GM20431 (cell line): ENCODE results near the gene FAM13C.

Experiments
- in situ Hi-C: fragments of 300-500 bp; cut with MseI, MboI; formaldehyde crosslinking; loops from one replicate; pipeline ENCODE4 v1.15.0; 2020; ENCODE audit warnings: low sequenced_read_pairs; ENCODE audit not compliant: unreplicated experiment

Gene FAM13C

DNA sequence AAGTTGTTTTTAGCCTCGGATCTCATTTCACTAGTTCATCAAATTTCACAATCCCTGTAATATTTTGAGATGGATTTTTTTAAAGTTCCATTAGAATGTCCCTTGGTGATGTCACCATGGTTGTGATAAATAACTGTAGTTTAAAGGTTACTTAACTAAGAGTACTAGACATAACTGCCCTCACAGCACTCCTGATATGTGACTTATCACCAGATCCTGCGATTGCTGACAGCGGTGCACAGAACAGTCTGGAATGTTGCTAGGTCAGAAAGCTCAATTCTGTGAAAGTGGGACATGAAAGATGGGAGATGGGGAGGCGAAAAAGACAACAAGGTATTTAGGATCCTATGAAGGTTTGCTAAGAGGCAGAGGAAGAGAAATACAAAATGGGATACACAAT lies 40.2 kb downstream of the FAM13C start:
- in situ Hi-C loops: no loop called here

DNA sequence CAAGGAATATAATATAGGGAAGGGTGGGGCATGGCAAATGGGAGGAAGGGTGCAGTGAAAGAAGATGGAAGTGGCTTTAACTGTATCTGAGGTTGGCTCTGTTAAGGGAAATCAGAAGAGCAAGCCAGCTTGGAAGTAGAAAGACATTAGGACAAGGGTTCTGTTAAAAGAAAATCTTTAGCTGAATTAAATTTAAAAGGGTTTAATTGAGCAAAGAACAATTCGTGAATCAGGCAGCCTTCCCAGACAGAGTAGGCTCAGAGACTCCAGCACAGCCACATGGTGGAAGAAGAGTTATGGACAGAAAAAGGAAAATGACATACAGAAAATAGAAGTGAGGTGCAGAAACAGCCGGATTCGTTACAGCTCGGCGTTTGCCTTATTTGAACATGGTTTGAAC lies 42.0 kb downstream of the FAM13C start:
- in situ Hi-C loops: no loop called here

DNA sequence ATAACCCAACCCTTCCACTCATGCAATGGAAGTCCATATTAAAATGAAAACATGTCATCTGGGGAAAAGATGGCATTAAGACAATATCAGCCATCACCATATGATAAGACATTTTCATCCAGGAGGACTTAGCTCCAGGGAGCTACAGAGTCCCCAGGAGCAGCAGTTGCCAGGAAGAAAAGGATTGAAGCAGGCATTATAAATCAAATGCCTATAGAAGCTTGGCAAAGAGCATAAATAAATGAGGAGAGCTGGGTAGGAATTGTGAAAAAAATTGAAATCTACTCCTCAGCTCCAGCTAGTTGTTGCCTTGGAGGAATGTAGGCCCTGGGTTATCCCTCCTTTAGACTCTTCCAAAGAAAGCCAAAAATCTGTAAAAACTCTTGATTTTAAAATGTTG lies 42.5 kb downstream of the FAM13C start:
- in situ Hi-C loops: no loop called here

DNA sequence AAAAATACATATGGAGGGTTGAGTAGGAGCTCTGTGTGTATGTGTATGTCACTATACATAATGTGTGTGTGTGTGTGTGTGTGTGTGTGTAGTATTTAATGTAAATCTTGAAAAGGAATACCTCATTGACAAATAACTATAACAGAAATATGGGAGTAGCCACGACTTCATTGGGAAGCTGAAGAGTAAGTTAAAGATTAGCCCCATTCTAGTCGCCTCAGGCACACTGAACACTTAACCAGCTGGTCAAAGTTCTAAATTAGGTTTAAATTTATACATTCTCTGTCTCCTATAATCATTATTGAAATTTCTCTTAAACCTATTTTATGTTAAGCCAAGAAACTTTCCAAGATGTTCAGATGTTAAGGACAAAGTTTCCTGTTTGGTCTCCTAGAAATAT lies 45.3 kb downstream of the FAM13C start:
- in situ Hi-C loops: no loop called here

DNA sequence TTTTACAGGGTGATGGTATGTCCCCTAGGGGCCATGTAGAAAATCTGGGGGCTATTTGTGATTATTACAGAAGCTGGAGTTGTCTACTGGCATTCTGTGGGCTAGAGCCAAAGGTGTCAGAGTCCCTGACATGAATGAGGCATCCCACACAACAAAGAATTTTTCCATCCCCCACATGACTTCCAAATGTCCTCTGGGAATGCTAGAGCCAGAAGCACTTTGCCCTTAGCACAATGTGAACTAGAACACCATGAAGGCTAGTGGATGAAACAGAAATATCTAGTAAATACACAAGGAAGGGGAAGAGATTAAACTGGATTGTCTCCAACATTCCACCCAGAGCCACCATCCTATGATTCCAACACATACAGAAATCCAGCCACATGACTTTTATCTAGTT lies 46.9 kb downstream of the FAM13C start:
- in situ Hi-C loops: no loop called here

DNA sequence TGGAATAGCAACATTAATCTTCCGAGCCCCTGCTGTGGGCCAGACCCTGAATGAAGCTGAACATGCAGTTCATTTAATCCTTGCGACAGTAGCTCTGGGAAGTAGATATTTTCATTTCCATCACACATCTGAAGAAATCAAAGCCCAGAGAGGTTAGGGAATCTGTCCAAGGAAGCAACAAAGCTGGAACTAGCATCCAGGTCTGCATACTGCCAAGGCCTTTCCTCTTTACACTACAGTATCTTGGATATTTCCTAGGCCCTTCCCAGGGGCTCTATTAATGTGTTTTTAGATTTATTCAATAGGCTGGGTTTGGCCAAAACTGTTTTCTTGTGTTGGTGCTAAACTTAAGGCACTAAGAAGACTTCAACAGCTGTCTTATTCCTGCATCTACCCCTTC lies 48.1 kb downstream of the FAM13C start:
- in situ Hi-C loops: no loop called here

DNA sequence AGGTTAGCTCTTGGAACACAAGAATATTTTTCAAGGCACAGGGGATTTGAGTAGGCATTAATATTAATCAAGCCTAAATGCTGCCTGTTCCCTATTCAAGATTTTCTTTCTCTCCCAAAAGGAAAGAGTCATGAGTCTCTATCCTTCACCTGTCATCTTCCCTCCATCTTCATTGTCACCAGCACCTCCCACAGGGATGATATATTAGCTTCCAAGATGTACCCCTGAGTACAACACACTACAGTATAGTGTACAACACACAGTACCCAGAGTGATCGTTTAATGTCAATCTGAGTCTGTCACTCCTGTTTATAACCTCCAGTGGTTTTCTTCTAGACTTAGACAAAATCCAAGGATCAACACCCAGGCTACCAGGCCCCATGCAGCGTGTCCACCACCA lies 50.1 kb downstream of the FAM13C start:
- in situ Hi-C loops: no loop called here

DNA sequence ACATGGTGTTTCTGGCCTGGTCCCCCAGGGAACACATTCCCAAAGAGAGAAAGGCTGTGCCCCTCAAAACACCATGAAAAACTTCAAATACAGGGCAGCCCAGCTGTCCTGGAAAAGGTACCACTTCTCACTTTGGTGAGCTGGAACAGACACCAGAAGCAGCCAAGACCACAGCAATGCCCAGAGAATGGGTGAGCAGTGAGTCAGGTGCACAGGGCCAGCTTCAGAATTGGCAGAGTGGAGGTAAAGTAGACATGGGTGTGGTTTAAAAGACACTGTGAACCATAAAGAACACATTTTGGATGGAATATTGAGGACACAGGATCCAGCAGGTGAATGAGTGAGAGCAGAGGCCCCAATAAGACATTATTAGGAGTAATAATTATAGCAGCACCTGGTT lies 51.3 kb downstream of the FAM13C start:
- in situ Hi-C loops: no loop called here

DNA sequence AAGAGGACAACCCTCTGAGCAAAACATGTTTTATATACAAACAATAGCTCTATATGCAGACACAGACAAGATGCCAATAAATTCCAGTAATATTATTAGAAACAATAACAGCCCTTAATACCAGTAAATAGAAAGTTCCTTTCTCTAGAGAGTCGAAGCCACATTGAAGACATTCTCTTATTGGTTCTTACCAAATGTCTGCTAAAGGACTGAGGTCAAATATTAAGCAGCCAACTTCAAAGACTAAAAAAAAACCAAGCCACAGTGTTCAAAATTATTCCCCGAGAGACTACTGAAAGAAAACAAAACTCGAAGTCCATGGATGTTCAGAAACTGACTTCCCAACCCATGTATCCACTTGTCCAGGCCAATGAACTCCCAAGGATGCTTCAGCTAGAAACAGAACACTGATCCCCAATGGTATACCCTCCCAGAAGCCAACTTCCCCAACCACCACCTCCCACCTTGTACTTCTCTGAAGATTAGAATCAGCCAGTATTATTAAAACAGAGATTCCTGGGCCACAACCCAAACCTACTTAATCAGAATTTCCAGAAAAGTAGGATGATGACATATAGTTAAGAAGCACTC lies 51.9 kb downstream of the FAM13C start:
- in situ Hi-C loops: no loop called here

DNA sequence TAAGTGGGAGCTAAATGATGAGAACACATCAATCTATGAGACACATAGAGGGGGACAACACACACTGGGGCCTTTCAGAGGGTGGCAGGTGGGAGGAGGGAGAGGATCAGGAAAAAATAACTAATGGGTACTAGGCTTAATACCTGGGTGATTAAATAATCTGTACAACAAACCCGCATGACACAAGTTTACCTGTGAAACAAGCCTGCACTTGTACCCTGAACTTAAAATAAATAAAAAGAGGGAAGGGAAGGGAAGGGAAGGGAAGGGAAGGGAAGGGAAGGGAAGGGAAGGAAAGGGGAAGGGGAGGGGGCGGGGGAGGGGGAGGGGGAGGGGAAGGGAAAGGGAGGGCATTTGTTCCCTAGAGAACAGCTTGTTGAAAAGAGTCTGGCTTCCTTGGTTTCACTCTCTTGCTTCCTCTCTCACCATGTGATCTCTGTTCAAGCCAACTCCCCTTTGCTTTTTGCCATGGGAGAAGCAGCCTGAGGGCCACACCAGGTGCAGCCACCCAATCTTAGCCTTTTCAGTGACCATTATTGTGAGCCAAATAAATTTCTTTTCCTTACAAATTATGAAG lies 57.7 kb downstream of the FAM13C start:
- in situ Hi-C loops: no loop called here

DNA sequence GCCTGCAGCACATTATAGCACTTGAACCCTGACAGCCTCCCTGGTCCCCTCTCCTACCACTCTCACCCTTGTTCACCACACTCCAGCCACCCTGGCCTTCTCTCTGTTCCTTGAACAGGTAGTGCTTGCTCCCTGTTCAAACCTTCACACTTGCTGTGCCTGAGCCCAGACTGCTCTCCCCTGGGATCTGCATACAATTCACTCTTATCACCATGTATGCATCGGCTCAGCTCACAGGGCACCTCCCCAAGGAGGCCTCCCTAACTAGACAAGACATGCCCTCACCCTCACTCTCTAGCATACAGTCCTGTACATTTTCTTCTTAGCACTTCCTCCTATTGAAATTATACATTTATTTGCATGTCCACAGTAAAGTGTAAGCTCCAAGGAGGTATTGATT lies 59.3 kb downstream of the FAM13C start:
- in situ Hi-C loops: no loop called here

DNA sequence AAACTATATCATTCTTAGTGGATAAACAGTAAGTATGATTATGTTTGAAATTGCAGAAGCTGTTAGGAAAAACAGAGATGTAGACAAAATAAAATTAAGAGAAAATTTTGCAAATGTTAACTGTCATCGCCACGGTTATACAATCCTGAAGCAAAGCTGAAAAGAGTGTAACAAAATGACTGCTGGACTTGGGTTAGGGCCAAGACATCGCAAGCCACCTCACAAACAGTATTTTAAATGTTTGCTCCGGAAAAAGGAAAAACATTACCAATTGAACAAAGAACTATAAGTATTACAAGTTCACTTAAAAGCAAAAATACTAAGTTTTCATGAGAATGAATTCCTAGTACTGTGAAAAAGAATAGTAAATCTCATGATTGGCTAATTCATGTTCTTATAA lies 60.0 kb downstream of the FAM13C start:
- in situ Hi-C loops: no loop called here

DNA sequence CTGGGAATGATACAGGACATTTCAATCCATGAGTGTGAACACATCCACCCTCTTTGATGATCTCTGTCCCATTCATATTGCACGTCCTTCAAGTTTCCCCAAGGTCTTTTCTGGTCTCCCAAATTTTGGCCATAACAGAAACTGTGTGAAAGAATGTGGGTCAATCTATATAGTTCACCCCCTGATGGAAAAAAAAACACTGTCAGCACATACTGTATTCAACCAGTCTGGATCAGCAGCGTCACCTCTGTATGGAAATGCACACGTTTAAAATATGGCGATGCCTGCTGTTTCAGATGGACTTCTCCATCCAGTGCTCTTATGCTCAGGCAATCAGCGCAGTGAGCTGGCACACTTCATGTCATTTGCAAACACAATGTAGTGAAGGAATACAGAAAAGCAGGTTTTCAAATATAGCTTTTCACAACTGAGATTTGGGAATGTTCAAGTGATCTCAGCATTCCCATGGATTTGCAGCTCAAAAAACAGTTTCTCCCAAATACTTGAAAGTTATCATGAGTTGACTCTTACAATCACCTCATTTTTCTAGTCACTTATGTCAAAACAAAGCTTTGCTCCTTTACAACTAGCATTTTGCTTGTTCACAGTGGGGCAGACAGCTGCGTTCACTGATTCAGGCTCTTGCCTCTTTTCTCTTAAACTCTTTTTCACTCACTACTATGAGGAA lies 61.1 kb downstream of the FAM13C start:
- in situ Hi-C loops: no loop called here

DNA sequence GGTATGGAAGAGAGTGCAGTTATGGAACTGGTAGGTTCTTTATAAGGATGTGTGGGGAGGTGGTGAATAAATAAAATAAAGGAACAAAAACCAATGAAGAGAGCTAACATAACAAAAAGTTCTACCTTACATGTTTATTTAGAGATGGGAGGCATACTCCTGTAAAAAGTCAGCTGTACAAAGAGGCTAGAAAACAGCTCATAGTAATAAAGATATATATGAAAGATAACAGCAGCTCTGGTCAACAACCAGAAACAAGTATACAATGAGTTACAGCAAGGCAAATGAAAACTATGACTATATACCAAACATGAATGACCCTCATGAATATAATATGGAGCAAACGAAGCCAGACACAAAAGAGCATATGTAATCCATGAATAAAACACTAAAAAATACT lies 62.0 kb downstream of the FAM13C start:
- in situ Hi-C loops: no loop called here

DNA sequence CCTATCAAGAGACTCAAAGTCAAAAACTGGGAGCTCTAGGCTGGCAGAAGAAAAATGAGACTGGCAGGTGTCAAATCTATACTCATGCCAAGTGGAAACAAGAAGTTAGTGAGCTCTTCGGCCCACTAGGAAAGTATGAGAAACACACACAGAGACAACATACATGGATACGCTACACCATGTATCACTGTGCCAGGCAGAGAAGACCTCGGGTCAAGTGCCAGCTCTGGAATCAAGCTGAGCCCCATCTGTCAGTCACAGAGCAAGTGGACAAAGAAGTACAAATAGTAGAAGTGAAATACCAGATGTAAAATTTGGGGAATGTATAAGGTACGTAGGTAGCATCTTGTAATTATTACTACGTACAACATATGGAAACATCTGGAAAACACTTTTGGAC lies 62.4 kb downstream of the FAM13C start:
- in situ Hi-C loops: no loop called here

DNA sequence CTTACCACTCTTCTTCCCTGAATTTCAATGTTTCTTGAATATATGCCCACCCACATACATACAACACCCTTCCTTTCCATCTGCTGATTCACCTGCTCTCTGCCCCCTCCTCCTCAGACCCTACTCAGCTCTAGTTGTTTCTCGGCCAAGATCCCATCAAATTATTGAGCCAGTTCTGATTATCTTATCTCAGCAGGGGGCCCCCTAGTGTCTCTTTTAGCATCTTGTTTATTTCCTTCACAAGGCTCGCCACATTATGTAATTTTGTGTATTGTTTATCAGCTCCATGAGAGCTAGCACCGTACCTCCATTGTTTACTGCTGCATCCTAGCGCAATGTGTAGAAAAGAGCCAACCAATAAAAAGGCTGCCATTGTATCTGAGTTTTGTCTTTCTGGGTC lies 71.9 kb downstream of the FAM13C start:
- in situ Hi-C loops: no loop called here

DNA sequence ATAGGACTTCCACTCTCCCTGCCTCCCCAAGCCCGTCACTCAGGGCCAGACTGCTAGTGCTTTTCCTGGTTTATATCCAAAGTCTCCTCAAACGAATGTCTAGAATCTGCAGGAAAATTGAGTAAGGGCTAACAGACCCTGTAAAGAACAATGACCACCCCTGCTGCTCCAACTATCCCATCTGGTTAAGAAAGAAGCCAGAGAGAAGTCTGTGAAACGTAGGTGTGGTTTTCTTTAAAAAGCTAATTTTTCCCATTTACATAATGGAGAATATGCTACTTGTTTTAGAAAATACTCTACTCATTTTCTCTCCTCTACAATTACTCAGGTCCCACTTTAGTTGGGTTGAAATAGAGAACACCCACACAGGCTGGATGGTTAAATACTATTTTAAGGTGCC lies 72.5 kb downstream of the FAM13C start:
- in situ Hi-C loops: no loop called here

DNA sequence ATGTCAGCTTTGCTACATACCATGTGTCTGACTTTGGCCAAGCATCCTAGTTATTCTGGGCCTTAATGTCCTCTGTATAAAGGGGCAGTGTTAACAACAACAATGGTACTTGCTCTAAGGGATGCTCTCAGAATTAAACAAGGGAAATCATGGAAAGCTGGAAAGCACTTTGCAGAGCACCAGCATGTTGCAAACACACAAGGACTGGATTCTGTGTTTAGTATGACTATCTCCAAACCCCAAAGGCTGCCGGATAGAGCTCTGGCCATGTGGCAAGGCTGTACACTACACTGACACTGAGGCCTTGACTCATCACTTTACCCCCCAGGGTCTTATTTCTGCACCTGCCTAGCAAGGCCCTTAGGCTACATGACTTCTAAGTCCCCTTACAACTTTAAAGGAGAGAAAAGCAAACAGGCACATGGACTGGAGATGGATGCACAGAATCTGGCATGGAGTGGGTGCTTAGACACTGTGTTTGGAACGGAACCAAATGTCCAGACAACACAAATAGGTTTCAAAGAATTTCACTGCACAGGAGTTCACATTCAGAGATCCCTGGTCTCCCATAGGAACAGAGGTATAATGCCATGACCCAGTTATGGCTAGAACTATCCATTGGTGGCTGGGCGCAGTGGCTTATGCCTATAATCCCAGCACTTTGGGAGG lies 74.6 kb downstream of the FAM13C start:
- in situ Hi-C loops: no loop called here

DNA sequence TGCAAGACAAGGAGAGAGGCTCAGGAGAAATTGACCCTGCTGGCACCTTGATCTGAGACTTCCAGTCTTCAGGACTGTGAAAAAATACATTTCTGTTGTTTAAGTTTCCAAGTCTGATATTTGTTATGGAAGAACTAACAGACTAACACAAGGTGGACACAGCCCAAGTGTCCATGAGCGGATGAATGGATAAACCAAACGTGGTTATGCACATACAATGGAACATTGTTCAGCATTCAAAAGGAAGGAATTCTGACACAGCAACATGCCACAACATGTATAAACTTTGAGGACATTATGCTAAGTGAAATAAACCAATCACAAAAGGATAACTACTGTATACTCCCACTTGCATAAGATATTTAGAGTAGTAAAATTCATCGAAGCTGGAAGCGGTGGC lies 76.5 kb downstream of the FAM13C start:
- in situ Hi-C loops: no loop called here

DNA sequence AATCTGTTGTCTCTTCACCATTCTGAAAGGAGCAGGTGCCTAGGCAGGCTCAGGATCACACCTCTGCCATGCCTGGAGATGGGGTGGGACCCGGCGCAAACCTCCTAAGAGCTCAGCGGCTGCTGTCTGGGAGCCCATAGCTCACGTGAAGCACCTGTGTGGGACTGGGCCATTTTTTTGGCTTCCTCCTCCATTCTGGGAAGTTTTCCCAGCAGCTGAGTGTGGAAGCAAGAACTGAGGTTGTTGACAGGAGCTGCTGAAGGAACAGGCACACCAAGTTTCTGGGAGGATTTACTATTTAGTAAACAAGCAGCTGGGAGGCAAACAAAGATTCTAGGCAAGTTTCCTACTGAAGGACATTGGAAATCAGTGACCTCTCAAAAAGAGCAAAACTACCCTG lies 77.3 kb downstream of the FAM13C start:
- in situ Hi-C loops: no loop called here
